H1 (cell line): Measurements from ENCODE around the gene POLR2H. TPM values are rescaled to one million over a fixed set of nuclear protein-coding genes. Genes with fewer than 3 reads are reported as not detected.

Experiments used
- CTCF ChIA-PET: fragments of 300-600 bp; sonication (Branson Sonifier 250); formaldehyde crosslinking; loops from one replicate; lab custom pipeline; 2021; ENCODE audit not compliant: partially characterized antibody; lab: Charles Lee
- POLR2A ChIA-PET: fragments of 300-600 bp; sonication (Branson Sonifier 250); formaldehyde crosslinking; loops from one replicate; lab custom pipeline; 2021; ENCODE audit warnings: inconsistent platforms; ENCODE audit not compliant: partially characterized antibody; lab: Charles Lee
- DNase-seq, 2 experiments: peaks; one replicate each; pipeline versions ENCODE4 v3.0.0 to v3.0.0-alpha.2; 2010 to 2022; ENCODE audit warnings: low spot score in 2 of 2, low read depth in 1 of 2, mixed read lengths in 1 of 2
- FAIRE-seq: peaks from 2 replicates; lab custom pipeline; 2011; peaks lifted over from hg19 to GRCh38; lab: Jason Lieb, UNC
- H2AFZ ChIP-seq: 2 replicates; pipeline ENCODE4 v1.8.1; 2012; ENCODE audit warnings: low read length, inconsistent platforms
- H2AK5ac ChIP-seq: 2 replicates; pipeline ENCODE4 v1.6.1; 2013; ENCODE audit warnings: low read depth, low read length
- H2BK120ac ChIP-seq: replicated peaks from 2 replicates; pipeline ENCODE3; 2013; ENCODE audit warnings: low read depth, low read length, inconsistent platforms
- H2BK12ac ChIP-seq: 2 replicates; pipeline ENCODE4 v1.6.1; 2013; ENCODE audit warnings: low read depth, low read length
- H2BK15ac ChIP-seq: 2 replicates; pipeline ENCODE4 v1.6.1; 2013; ENCODE audit warnings: low read length
- H2BK20ac ChIP-seq: 2 replicates; pipeline ENCODE4 v1.6.1; 2013; ENCODE audit warnings: low read length
- H2BK5ac ChIP-seq: 2 replicates; pipeline ENCODE4 v1.6.1; 2013; ENCODE audit warnings: low read depth, low read length
- H3K14ac ChIP-seq: 2 replicates; pipeline ENCODE4 v1.6.1; 2013; ENCODE audit warnings: inconsistent platforms; ENCODE audit not compliant: insufficient read length
- H3K18ac ChIP-seq: 2 replicates; pipeline ENCODE4 v1.6.1; 2013; ENCODE audit warnings: low read length; ENCODE audit errors: extremely low read depth
- H3K23ac ChIP-seq: 2 replicates; pipeline ENCODE4 v1.6.1; 2013; ENCODE audit warnings: inconsistent platforms; ENCODE audit not compliant: insufficient read length
- H3K23me2 ChIP-seq: 2 replicates; pipeline ENCODE4 v1.6.1; 2013; ENCODE audit warnings: low read depth, low read length
- H3K27ac ChIP-seq: 2 replicates; pipeline ENCODE4 v1.6.1; 2011; ENCODE audit warnings: low read depth, low read length, inconsistent platforms
- H3K27me3 ChIP-seq, 4 experiments: replicated peaks in 1 of 4; 1 replicate in 1 of 4; 2 replicates in 3 of 4; pipeline versions ENCODE4 v1.6.1 to v1.8.1; 2011 to 2013; ENCODE audit warnings: low read length in 3 of 4, mild to moderate bottlenecking in 3 of 4, inconsistent platforms in 2 of 4, mixed read lengths in 2 of 4, moderate library complexity in 1 of 4; ENCODE audit not compliant: control insufficient read depth in 3 of 4, insufficient read depth in 3 of 4; ENCODE audit errors: extremely low read depth in 1 of 4
- H3K36me3 ChIP-seq, 4 experiments: 2 replicates each; pipeline versions ENCODE4 v1.6.1 to v1.8.1; 2011 to 2013; ENCODE audit warnings: mild to moderate bottlenecking in 4 of 4, low read length in 3 of 4, moderate library complexity in 2 of 4, control low read depth in 1 of 4, inconsistent platforms in 1 of 4; ENCODE audit not compliant: insufficient read depth in 4 of 4, control insufficient read depth in 2 of 4
- H3K4ac ChIP-seq: replicated peaks from 2 replicates; pipeline ENCODE3; 2013; ENCODE audit warnings: low read length, low read depth, mixed read lengths, inconsistent platforms; ENCODE audit not compliant: insufficient read length
- H3K4me1 ChIP-seq, 4 experiments: replicated peaks in 1 of 4; 1 replicate in 1 of 4; 2 replicates in 3 of 4; pipeline versions ENCODE4 v1.6.1 to v1.8.1; 2011 to 2013; ENCODE audit warnings: low read length in 3 of 4, inconsistent platforms in 2 of 4, mixed read lengths in 1 of 4; ENCODE audit not compliant: insufficient read depth in 4 of 4, control insufficient read depth in 3 of 4
- H3K4me2 ChIP-seq, 2 experiments: 2 replicates each; pipeline versions ENCODE4 v1.6.1 to v1.8.1; 2011 to 2013; ENCODE audit warnings: low read depth in 2 of 2, low read length in 2 of 2, control low read depth in 1 of 2, inconsistent platforms in 1 of 2, mild to moderate bottlenecking in 1 of 2; ENCODE audit not compliant: insufficient read depth in 1 of 2
- H3K4me3 ChIP-seq, 4 experiments: fragments of 200-600, 300-600 bp in 1 of 4; sonication (generic), shearing (Covaris generic), sonication (Bioruptor Twin) in 1 of 4; 2 replicates each; pipeline versions ENCODE4 v1.5.1 to v1.8.1; 2011 to 2016; ENCODE audit warnings: low read length in 4 of 4, low read depth in 3 of 4, control low read depth in 2 of 4, inconsistent platforms in 2 of 4, mild to moderate bottlenecking in 2 of 4, mixed read lengths in 1 of 4, moderate library complexity in 1 of 4; ENCODE audit not compliant: insufficient read depth in 2 of 4; ENCODE audit errors: extremely low read depth in 1 of 4
- H3K56ac ChIP-seq: replicated peaks from 2 replicates; pipeline ENCODE3; 2013; ENCODE audit warnings: low read depth, mild to moderate bottlenecking, mixed read lengths, low read length, inconsistent platforms; ENCODE audit not compliant: insufficient read length
- H3K79me1 ChIP-seq: 2 replicates; pipeline ENCODE4 v1.6.1; 2013; ENCODE audit warnings: low read depth, low read length, control low read depth
- H3K79me2 ChIP-seq, 2 experiments: 2 replicates each; pipeline versions ENCODE4 v1.6.1 to v1.8.1; 2012 to 2013; ENCODE audit warnings: low read length in 2 of 2, mild to moderate bottlenecking in 2 of 2, inconsistent platforms in 1 of 2; ENCODE audit not compliant: insufficient read depth in 2 of 2, control insufficient read depth in 1 of 2
- H3K9ac ChIP-seq, 4 experiments: replicated peaks in 1 of 4; 1 replicate in 1 of 4; 2 replicates in 3 of 4; pipeline versions ENCODE4 v1.6.1 to v1.8.1; 2011 to 2013; ENCODE audit warnings: low read depth in 3 of 4, low read length in 3 of 4, control low read depth in 2 of 4, mild to moderate bottlenecking in 2 of 4, moderate library complexity in 2 of 4, inconsistent platforms in 1 of 4; ENCODE audit errors: extremely low read depth in 1 of 4
- H3K9me3 ChIP-seq, 2 experiments: 2 replicates each; pipeline versions ENCODE4 v1.6.1 to v1.8.1; 2012 to 2013; ENCODE audit warnings: mild to moderate bottlenecking in 2 of 2, moderate library complexity in 2 of 2, control low read depth in 1 of 2, inconsistent platforms in 1 of 2, low read depth in 1 of 2, low read length in 1 of 2, mixed read lengths in 1 of 2; ENCODE audit not compliant: insufficient read depth in 2 of 2
- H4K20me1 ChIP-seq, 2 experiments: replicated peaks in 1 of 2; 2 replicates each; pipeline versions ENCODE3 to v1.8.1; 2011 to 2013; ENCODE audit warnings: inconsistent platforms in 2 of 2, low read length in 2 of 2, mild to moderate bottlenecking in 1 of 2; ENCODE audit not compliant: insufficient read depth in 2 of 2, control insufficient read depth in 1 of 2
- H4K5ac ChIP-seq: 2 replicates; pipeline ENCODE4 v1.6.1; 2013; ENCODE audit warnings: low read length, low read depth, mixed read lengths, inconsistent platforms; ENCODE audit not compliant: insufficient read length
- H4K8ac ChIP-seq: 2 replicates; pipeline ENCODE4 v1.8.0; 2013; ENCODE audit warnings: mild to moderate bottlenecking, moderate library complexity, low read length, inconsistent platforms; ENCODE audit not compliant: insufficient read depth; ENCODE audit errors: extremely low read depth
- H4K91ac ChIP-seq: replicated peaks from 2 replicates; pipeline ENCODE3; 2013; ENCODE audit warnings: low read length, mixed read lengths, inconsistent platforms; ENCODE audit not compliant: insufficient read length
- ATF3 ChIP-seq: IDR thresholded peaks from 2 replicates; pipeline ENCODE4 v1.6.1; 2011; ENCODE audit warnings: low read depth, mild to moderate bottlenecking, low read length; ENCODE audit not compliant: insufficient read depth
- BCL11A ChIP-seq, 2 experiments: IDR thresholded peaks; one replicate each; pipeline ENCODE4 v1.6.1; 2011; ENCODE audit warnings: low read depth in 2 of 2, low read length in 2 of 2, mild to moderate bottlenecking in 2 of 2
- CEBPB ChIP-seq: IDR thresholded peaks from 2 replicates; pipeline ENCODE4 v1.6.1; 2012; ENCODE audit warnings: low read depth, low read length
- EZH2 ChIP-seq: fragments of 200-600 bp; sonication (generic); IDR thresholded peaks from 2 replicates; pipeline ENCODE4 v1.7.1; 2012; ENCODE audit warnings: low read depth, mild to moderate bottlenecking, moderate library complexity, low read length, inconsistent platforms; ENCODE audit not compliant: severe bottlenecking
- GTF2F1 ChIP-seq: IDR thresholded peaks from 2 replicates; pipeline ENCODE4 v1.6.1; 2012; ENCODE audit warnings: low read depth, low read length, improper control_type of control experiment, borderline replicate concordance
- POU5F1 ChIP-seq: IDR thresholded peaks from 2 replicates; pipeline ENCODE4 v1.6.1; 2011; ENCODE audit warnings: low read depth, mild to moderate bottlenecking, low read length, moderate library complexity
- RAD21 ChIP-seq, 2 experiments: IDR thresholded peaks in 1 of 2; conservative IDR thresholded peaks in 1 of 2; 2 replicates each; pipeline ENCODE4 v1.6.1; 2011; ENCODE audit warnings: low read depth in 2 of 2, low read length in 2 of 2, improper control_type of control experiment in 1 of 2, inconsistent platforms in 1 of 2, mild to moderate bottlenecking in 1 of 2, moderate library complexity in 1 of 2
- RXRA ChIP-seq: IDR thresholded peaks from 2 replicates; pipeline ENCODE4 v1.6.1; 2011; ENCODE audit warnings: low read depth, mild to moderate bottlenecking, low read length, moderate library complexity; ENCODE audit not compliant: insufficient read depth
- SIN3A ChIP-seq, 2 experiments: IDR thresholded peaks in 1 of 2; conservative IDR thresholded peaks in 1 of 2; 2 replicates each; pipeline ENCODE4 v1.6.1; 2011 to 2012; ENCODE audit warnings: low read length in 2 of 2, improper control_type of control experiment in 1 of 2, low read depth in 1 of 2, mild to moderate bottlenecking in 1 of 2
- YY1 ChIP-seq: IDR thresholded peaks from 2 replicates; pipeline ENCODE4 v1.6.1; 2011; ENCODE audit warnings: low read depth, mild to moderate bottlenecking, low read length
- WGBS, 2 experiments: shearing (Covaris generic) in 1 of 2; methylation state at CpG; one replicate each; pipeline versions ENCODE4 v1.1.6 to v1.1.7; 2013 to 2015; ENCODE audit warnings: low lambda C conversion rate in 2 of 2, mixed read lengths in 2 of 2, inconsistent platforms in 1 of 2, low coverage in 1 of 2, missing lambda C conversion rate in 1 of 2; ENCODE audit not compliant: insufficient replicate concordance in 2 of 2, insufficient coverage in 1 of 2, insufficient read length in 1 of 2; ENCODE audit errors: extremely low coverage in 1 of 2, missing lambda C conversion rate in 1 of 2; 5-methylcytosine and 5-hydroxymethylcytosine counted together
- polyA plus RNA-seq, 7 experiments: library from polyadenylated mRNA; depleted of rRNA in 3 of 7; stranded (reverse) in 5 of 7; unstranded in 2 of 7; fragments of >200 nt in 5 of 7; fragments of 200-250 nt in 2 of 7; gene quantifications; 1 replicate in 5 of 7; 2 replicates in 1 of 7; 4 replicates in 1 of 7; pipeline versions ENCODE4 v1.2.1 to v1.2.3, GENCODE V29; 2011 to 2013; ENCODE audit warnings: missing spikeins in 2 of 7, mixed read lengths in 2 of 7
- total RNA-seq: library from RNA; stranded (reverse); fragmentation: NEBNext Ultra II Directional; extraction: Animal tissue kit (Norgen Biotek cat#: 25700); gene quantifications from 2 replicates; pipeline ENCODE4 v1.2.1, GENCODE V29; 2021

POLR2H gene
- total and polyA plus RNA-seq, 2 of the 8 experiments (the other 6 are each of a cell fraction or from before 2014, with no cell fraction given), result 113 to 335 TPM

- Histone ChIP-seq H2BK120ac (no peak overlapping the region), H3K23ac (no peak overlapping the region), H2AK5ac (no peak overlapping the region), H2AFZ (no peak overlapping the region), H3K79me1 (no peaks in the 10 kb centered on the region), H4K91ac (no peak overlapping the region), H3K4me3 (no peak overlapping the region), H4K8ac (no peak overlapping the region), H3K14ac (no peak overlapping the region), H3K4me1 (peaks cover 0 to 3% (median 0%) of the 10 kb centered on the region in 4 experiments; a peak in 2 of 7 replicates), H3K79me2 (no peaks in the 10 kb centered on the region), H3K4ac (no peak overlapping the region), H3K9ac (no peak overlapping the region), H4K5ac (no peak overlapping the region), H3K27me3 (peaks cover 6 to 16% (median 13%) of the 10 kb centered on the region in 4 experiments), H3K56ac (no peak overlapping the region), H4K20me1 (peaks cover 0 to 2% of the 10 kb centered on the region in 2 experiments), H2BK15ac (no peak overlapping the region), H3K36me3 (no peaks in the 10 kb centered on the region), H3K27ac (no peak overlapping the region), H2BK12ac (no peak overlapping the region), H3K23me2 (no peaks in the 10 kb centered on the region), H2BK5ac (no peak overlapping the region), H3K18ac (no peak overlapping the region), H3K4me2 (no peak overlapping the region), H2BK20ac (no peak overlapping the region), H3K9me3 (no peaks in the 10 kb centered on the region)
- WGBS, 2 experiments, result 92% methylated on average over 12 of the region's 12 CpGs; no CpG with 5 or more reads in 1 of the 2 experiments
- DNase-seq (no peak), FAIRE-seq (no peak)
- ChIA-PET CTCF (interaction anchor here (0.7 to 8.3 kb wide), 7 partner anchors 9 to 130 kb away, joined by 3 to 78 read pairs (median 4); partner anchors contain the start of gene THPO), POLR2A (interaction anchor here (1.1 kb wide), 1 partner anchor 10 kb away, joined by 4 read pairs; the partner anchor contains the start of gene THPO)
- TF ChIP-seq RXRA, result no peak
- no peak for TF ChIP-seq YY1
- no peak for TF ChIP-seq GTF2F1
- TF ChIP-seq ATF3, result no peak
- no peak for TF ChIP-seq RAD21 (IDR thresholded peaks at IDR 0.05 in 1 of 2, conservative IDR thresholded peaks at IDR 0.05 in 1 of 2; ENCODE audit: low read depth in 2 of 2, low read length in 2 of 2)
- no peak for TF ChIP-seq BCL11A (IDR thresholded peaks at IDR 0.05; ENCODE audit: low read depth in 2 of 2, low read length in 2 of 2)
- TF ChIP-seq EZH2, result no peak
- no peak for TF ChIP-seq CEBPB
- TF ChIP-seq POU5F1, result no peak
- TF ChIP-seq SIN3A (conservative IDR thresholded peaks at IDR 0.05 in 1 of 2, IDR thresholded peaks at IDR 0.05 in 1 of 2; ENCODE audit: low read depth in 1 of 2, low read length in 2 of 2), result no peak
Measured at GRCh38 chr3:184387174-184387714, 25.7 kb downstream of the POLR2H start.
